DMS 273 treated with DMSO at 0.1 percent for 48 hours (cell line): ENCODE results near the gene TSPAN9.

Source experiments
- DNase-seq: peaks from one replicate; lab custom pipeline; 2025; lab: John Stamatoyannopoulos, UW

Gene TSPAN9

GRCh38 chr12:3101309-3102024 lies 24.3 kb downstream of the TSPAN9 start:
- DNase-seq, result no peak

GRCh38 chr12:3102771-3103410 lies 25.7 kb downstream of the TSPAN9 start:
- DNase-seq, result no peak

DNA sequence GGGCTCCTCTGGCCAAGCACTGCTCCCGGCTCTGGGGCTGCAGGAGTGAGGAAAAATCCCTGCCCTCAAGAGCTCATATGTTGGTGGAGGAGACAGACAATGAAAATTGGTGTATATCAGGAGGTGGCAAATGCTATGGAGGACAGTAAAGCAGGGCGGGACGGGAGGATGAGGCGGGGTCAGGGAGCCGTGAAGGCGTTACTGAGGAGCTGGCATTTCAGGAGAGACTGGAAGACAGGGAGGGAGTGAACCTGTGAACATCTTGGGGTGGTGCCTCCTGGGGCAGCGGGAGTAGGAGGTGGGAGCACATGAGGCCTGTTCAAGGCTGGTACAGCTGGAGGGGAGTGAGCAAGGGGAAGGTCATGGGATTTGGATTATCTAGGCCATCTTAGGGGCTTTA lies 26.6 kb downstream of the TSPAN9 start:
- DNase-seq, result no peak

DNA sequence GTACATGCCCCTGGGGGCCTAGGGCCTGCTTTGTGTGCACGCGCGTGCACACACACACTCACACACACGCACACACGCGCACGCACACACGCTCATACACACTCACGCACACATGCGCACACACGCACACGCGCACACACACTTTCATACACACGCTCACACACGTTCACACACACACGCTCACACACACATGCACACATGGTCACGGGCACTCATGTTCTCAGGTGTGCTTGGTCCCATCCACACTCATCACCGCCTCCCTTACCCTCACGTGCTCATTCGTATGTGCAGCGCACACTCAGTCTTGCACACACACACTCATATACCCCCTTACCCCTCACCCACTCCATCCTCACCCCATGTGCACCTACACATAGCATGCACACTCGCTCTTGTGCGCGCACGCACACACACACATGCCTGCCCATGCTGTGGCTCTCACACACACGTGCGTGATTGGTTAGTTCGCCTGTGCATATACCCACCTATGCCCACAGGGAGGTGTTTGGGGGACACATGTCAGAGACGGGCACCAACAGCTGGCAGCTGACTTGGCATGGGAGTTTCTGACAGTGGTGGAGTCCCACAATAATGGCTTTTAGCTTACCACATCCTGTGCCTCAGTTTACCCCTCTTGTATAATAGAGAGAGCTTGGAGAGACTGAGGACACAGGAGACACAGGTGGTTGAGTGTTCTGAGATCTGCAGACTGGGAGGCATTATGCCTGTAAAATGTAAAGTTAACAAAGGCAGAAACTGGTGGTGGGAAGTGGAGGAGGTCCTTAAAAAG lies 28.7 kb downstream of the TSPAN9 start:
- DNase-seq, result no peak

- DNase-seq, result no peak
Observed at GRCh38 chr12:3106579-3106978, 29.4 kb downstream of the TSPAN9 start.

DNA sequence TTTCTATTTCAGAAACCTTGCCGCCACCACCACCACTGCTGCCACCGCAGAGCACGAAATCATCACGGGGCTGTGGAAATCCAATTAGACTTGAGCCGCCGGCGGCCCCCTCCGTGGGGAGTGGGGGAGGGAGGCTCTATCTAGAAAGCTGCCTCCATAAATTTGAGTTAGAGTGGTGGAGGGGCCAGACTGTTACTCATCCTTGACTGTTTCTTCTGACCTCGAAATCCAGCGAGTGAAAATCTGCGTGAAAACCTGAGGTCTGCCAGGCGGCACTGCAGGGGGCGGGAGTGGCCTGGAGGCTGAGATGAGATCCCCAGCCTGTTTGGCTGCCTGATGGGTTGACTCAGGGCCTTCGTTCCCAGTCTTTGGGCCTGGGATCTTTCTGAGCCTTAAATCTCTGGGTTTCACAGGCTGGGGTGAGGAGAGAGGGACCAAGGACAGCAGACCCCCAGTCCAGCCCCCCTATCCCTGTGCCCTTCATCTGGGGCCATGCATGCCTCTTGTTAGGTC lies 29.9 kb downstream of the TSPAN9 start:
- DNase-seq, result no peak

GRCh38 chr12:3107954-3108353 lies 30.8 kb downstream of the TSPAN9 start:
- no peak for DNase-seq

- DNase-seq, result no peak
Observed at GRCh38 chr12:3110578-3110977, 33.4 kb downstream of the TSPAN9 start.

DNA sequence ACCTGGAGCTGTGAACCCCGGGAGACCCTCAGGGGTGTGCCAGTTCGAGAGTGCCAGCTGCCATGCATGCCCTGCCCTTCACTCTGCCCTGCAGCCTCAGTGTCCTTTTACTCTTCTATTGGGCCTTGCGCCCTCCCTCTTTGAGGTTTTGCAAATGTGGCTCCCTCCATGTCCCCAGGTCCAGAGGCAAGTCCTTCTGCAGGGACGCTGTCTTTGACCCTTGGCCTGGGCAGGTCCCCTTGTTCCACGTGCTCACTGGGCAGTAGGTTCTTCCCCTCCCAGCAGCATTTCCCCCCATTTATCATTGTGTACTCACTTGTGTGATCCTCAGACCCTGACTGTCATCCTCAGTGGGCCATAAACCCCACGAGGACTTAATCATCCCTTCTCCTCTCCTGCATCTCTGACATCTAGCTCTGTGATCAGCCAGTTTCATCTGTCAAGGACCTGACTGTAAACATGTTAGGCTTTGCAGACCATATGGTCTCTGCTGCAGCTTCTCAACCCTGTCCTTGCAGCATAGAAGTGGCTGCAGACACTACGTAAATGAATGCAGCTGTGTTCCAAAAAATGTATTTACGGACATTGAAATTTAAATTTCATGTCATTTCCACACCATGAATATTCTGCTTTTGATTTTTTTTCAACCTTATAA lies 36.6 kb downstream of the TSPAN9 start:
- peak; percentile 33 for DNase-seq

DNA sequence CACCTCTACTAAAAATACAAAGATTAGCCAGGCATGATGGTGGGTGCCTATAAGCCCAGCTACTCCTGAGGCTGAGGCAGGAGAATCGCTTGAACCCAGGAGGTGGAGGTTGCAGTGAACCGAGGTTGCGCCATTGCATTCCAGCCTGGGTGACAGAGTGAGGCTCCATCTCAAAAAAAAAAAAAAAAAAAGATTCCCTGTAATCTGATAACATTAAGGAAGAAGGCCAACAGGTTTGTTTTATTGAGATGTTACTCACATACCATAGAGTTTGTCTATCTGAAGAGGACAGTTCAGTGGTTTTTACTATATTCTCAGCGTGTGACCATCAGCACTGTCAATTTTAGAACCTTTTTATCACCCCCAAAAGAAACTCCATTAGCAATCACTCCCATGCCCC lies 37.5 kb downstream of the TSPAN9 start:
- DNase-seq, result no peak

DNA sequence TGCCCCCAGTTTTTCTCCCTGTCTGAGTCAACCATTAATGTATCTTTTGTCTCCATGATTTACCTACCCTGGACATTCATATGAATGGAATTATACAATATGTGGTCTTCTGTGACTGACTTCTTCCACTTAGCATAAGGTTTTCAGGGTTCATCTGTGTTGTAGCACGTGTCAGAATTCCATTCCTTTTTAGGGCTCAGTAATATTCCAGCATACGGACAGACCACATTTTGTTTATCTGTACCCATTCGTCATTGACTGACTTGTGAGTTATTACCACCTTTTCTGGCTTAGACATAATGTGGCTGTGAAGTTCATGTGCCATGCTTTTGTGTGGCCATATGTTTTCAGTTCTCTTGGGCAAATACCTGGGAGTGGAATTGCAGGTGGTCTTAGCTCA lies 37.9 kb downstream of the TSPAN9 start:
- no peak for DNase-seq

- DNase-seq, result no peak
Observed at GRCh38 chr12:3116106-3116844, 39.1 kb downstream of the TSPAN9 start.

DNA sequence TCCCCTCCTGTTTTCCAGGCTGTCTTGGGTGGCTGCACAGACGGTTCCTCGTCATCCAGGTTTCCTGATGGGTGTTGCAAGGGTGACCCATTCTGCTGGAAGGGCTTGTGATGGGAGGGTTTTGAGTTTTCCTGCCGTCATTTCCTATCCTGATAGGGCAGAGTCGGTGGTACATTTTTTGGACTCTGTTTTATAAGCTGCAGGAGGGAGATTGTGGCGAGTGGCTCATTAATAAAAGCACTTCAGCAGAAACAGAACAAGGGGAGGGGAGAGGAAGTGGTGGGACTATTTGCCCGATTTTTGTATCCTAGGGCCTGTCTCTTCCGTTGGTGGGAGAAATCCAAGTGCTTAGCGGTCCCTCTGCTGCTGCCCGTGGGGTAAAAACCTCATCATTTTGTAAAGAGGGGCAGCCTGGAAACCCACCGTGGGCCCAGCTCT lies 40.0 kb downstream of the TSPAN9 start:
- no peak for DNase-seq

DNA sequence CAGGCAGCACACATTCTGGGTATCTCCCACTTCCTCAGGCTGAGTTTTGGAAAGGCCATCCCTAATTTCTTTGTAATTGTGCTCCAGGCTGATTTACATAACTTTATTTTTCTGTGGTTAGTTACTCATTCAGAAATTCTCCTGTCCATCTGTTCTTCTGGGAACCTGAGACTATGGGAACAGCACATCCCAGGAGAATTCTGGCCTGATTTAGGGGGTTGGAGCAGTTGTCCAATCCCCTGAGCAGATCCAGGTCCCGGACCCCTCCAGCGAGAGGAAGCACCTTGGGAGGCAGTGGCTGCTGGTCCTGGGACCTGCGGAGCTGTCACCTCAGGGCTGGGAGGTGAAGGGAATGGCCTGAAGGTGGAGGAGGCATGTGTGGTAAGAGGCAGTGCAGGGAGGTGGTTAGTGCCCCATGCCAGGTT lies 40.4 kb downstream of the TSPAN9 start:
- DNase-seq, result peak; percentile 84

DNA sequence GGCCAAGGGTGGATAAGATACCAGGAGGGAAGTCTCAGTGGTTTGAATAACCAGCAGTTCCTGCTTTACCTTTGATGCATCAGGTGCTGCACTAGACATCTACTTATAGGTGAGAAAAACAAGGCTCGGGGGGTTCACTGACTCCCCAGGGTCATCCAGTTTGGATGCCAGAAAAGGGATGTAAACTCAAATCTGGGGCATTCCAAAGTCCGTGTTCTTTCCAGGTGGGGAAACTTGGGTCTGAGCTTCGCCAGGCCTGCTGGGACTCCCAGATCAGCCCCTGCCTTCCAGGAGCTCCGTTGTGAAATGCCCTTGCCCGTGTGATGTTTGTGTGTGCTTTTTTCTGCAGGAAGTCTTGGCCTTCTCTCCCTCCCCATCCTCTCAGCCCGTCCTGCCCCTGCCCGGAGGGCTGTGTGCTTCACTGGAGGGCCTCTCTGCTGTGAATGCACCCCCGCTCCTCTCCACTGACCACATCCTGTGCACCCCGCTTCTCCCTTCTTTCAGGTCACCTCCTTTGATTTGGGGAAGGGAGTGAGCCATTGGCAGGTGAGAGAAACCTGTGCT lies 42.1 kb downstream of the TSPAN9 start:
- DNase-seq, result no peak

GRCh38 chr12:3119756-3120601 lies 42.8 kb downstream of the TSPAN9 start:
- DNase-seq, result peak; percentile 26

DNA sequence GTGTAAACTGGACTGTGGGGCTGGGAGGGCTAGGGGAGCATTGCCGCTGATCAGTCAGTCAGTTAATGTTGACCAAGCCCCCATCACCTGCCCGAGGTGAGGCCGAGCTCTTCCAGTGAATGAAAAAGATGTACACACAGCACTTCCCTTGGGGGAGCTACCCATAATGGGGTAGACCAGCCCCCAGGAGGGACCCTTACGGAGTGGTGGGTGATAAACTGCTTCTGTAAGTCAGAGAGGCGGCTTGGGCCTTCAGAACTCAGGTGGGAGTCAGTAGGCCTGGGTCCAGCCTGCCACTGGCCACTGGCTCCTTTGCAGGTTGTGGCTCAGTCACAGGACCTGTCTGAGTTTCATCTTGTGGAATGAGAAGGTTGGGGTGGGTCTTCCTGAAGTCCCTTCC lies 43.5 kb downstream of the TSPAN9 start:
- no peak for DNase-seq

DNA sequence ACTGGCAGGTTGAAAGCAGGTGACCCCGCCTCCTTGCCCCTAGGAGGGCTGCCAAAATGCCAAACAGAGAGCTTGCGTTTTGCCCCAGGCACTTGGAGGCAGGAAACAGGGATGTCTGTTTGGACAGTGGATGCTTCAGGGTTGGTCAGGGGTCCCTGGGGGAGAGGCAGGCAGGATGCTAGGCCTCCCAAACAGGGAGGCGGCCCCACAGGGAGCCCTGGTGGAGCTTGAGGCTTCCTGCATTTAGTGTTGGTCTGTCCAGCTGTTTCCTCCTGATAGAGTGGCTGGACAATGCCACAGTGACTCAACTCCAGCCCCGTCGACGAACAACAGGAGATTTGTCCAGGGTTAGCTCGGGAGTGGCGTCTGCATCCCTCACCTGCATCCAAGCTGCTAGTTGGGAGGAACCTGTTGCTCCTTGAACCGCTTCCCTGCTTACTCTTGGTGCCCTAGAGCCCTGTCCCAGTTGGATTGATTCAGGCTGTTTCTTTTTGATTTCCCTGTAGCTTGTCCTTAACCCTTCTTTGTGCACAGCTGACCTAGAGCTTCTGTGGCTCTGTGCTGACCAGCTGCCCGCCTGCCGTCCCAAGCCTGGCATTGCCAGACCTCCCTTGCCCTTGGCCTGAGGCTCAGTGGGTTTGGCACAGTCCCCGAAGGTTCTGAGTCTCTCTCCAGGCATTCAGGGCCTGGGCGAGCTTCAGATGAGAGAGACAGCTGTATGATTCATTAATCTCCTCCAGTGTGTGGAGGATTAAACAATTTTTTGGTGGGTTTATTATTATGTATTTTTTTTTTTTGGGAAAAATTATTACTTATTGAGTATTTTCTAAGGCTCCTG lies 45.9 kb downstream of the TSPAN9 start:
- no peak for DNase-seq

- DNase-seq, result no peak
Observed at GRCh38 chr12:3123729-3124128, 46.5 kb downstream of the TSPAN9 start.
